Measurements from ENCODE around the gene KRT82. TPM values are rescaled to one million over a fixed set of nuclear protein-coding genes. Genes with fewer than 3 reads are reported as not detected.

Gene KRT82
- total RNA-seq, 2 donors from 2014 or later = not detected

DNA sequence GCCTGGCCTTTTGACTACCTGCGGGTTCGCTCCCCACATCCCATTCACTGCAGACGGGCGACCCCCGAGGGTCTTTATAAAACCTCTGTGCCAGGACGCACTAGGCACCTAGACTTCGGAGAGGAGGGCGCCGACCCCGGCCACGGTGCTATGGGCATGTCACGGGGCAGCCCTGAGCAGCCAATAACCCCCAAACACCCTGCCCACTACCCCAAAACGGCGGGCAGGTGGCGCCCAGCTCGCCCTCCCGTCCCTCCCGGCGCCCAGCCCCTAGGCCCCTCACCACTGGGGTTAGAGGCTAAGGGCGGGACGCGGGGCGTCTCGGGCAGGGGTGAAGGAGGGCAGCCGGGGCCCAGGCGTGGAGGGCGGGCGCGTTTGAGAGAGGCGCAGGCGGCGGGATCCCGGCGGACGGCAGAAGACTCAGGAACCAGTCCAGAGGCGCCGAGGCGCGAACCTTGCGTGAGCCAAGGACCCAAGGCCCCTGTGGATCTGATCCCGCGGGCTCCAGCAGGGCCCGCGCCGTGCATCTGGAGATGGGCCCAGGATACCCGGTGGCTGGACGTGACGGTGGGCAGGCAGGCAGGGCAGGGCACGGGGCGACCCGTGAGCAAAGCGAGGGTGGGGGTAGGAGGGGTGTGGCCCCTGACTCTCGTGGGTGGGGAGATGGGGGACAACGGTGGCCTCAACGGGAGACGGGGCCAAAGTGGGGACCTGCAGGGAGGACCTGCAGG lies 49.9 kb downstream of the KRT82 start:
- H3K9me3 ChIP-seq = no peaks in the 10 kb centered on the region
- no peak for DNase-seq (ENCODE audit: low spot score)
- H3K36me3 ChIP-seq = no peaks in the 10 kb centered on the region
- H3K4me1 ChIP-seq = peaks cover 0 to 8% of the 10 kb centered on the region in 2 donors
- no peak overlapping the region for H3K27ac ChIP-seq
- H3K4me3 ChIP-seq = no peak overlapping the region
- no peaks in the 10 kb centered on the region for H3K27me3 ChIP-seq
- TF ChIP-seq, protein P1, sequence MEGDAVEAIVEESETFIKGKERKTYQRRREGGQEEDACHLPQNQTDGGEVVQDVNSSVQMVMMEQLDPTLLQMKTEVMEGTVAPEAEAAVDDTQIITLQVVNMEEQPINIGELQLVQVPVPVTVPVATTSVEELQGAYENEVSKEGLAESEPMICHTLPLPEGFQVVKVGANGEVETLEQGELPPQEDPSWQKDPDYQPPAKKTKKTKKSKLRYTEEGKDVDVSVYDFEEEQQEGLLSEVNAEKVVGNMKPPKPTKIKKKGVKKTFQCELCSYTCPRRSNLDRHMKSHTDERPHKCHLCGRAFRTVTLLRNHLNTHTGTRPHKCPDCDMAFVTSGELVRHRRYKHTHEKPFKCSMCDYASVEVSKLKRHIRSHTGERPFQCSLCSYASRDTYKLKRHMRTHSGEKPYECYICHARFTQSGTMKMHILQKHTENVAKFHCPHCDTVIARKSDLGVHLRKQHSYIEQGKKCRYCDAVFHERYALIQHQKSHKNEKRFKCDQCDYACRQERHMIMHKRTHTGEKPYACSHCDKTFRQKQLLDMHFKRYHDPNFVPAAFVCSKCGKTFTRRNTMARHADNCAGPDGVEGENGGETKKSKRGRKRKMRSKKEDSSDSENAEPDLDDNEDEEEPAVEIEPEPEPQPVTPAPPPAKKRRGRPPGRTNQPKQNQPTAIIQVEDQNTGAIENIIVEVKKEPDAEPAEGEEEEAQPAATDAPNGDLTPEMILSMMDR (IDR thresholded peaks at IDR 0.05) = no peak

GRCh38 chr12:52355176-52355575 lies 51.0 kb downstream of the KRT82 start:
- Histone ChIP-seq H3K4me3 (no peak overlapping the region), H3K36me3 (no peaks in the 10 kb centered on the region), H3K27ac (no peak overlapping the region), H3K4me1 (peaks cover 0 to 8% of the 10 kb centered on the region in 2 donors), H3K27me3 (no peaks in the 10 kb centered on the region), H3K9me3 (no peaks in the 10 kb centered on the region)
- TF ChIP-seq, protein P1 (IDR thresholded peaks at IDR 0.05) = no peak
- no peak for DNase-seq (ENCODE audit: low spot score)

DNA sequence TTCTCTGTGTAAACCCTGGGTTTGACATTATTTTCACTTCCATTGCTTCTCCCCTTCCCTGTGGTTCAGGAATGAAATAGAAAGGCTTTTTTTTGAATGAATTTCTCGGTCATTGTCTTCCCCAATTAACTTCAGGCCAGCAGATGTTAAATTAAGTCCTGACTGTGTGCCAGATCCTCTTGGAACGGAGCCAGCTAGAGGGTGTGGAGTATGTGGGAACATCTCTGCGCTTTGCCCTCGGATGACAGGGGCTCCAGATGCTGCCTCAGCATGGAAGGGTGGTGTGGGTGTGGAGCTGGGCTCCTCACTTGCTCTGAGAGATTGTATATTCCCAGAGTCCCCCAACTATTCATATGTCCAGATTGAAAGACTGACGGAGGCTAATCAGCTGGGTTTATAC lies 51.9 kb downstream of the KRT82 start:
- DNase-seq (ENCODE audit: low spot score) = no peak
- Histone ChIP-seq H3K27ac (no peak overlapping the region), H3K9me3 (no peaks in the 10 kb centered on the region), H3K27me3 (no peaks in the 10 kb centered on the region), H3K4me3 (no peak overlapping the region), H3K4me1 (peaks cover 0 to 8% of the 10 kb centered on the region in 2 donors), H3K36me3 (no peaks in the 10 kb centered on the region)
- TF ChIP-seq, protein P1 (IDR thresholded peaks at IDR 0.05) = no peak

GRCh38 chr12:52353766-52354165 lies 52.4 kb downstream of the KRT82 start:
- TF ChIP-seq, protein P1 (IDR thresholded peaks at IDR 0.05) = no peak
- Histone ChIP-seq H3K27me3 (no peaks in the 10 kb centered on the region), H3K36me3 (no peaks in the 10 kb centered on the region), H3K9me3 (no peaks in the 10 kb centered on the region), H3K4me1 (peaks cover 0 to 8% of the 10 kb centered on the region in 2 donors), H3K4me3 (no peak overlapping the region), H3K27ac (no peak overlapping the region)
- DNase-seq (ENCODE audit: low spot score) = no peak

- no peaks in the 10 kb centered on the region for H3K36me3 ChIP-seq
- peaks cover 0 to 8% of the 10 kb centered on the region in 2 donors for H3K4me1 ChIP-seq
- TF ChIP-seq, protein P1 (IDR thresholded peaks at IDR 0.05) = no peak
- H3K27me3 ChIP-seq = no peaks in the 10 kb centered on the region
- no peak for DNase-seq (ENCODE audit: low spot score)
- no peak overlapping the region for H3K4me3 ChIP-seq
- H3K27ac ChIP-seq = no peak overlapping the region
- no peaks in the 10 kb centered on the region for H3K9me3 ChIP-seq
Observed at GRCh38 chr12:52352951-52353350, 53.2 kb downstream of the KRT82 start.
